HG03159 (cell line): ENCODE data around the gene MYOZ3.
A peak's percentile ranks its signal among the peaks of the same experiment; 100 is the strongest.

Experiments
- ATAC-seq: cut with Tn5 transposase; IDR thresholded peaks from one replicate; pipeline ENCODE4 v1.9.1; 2021; ENCODE audit warnings: mild to moderate bottlenecking, moderate library complexity; ENCODE audit not compliant: unreplicated experiment

Gene MYOZ3

GRCh38 chr5:150700246-150700593, 39.2 kb downstream of the MYOZ3 start:
- peak; percentile 20 for ATAC-seq

DNA sequence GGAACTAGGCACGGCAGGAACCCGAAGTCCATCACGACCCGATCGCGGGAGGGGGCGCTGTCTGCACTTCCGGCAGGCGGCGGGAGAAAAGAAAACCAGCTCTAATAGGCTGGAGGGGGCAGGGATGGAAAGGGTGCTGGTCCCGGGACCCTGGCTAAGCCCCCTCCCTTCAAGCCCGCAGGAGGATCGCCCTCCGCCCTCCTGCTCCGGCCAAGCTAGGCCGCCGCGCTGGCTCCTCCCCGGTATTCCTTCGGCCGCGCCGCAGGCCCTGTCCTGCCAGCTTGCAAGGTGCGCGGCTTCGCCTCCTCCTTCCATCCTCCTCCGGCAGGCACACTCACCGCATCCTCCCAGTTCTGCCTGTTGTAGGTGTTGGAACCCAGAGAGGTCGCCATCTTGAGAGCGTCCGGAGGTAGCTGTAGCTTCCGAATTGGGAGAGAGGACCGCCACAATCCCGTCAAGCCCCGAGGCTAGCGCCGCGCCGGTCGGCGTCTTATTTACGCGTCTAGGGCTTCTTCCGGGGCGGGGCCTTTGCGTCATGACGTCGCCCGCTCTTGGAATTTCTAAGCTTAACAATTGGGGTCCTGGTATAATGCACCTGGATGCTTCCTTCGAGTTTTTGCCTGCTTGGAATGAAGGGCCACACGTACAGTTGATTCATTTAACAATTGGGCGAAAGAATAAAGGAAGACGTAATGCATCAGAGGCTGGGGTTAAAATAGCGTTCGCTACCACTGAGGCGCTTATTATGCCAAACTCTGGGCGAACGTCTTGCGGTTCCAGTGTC, 39.7 kb downstream of the MYOZ3 start, which contains the start of gene RBM22:
RBM22 (minus strand) TSS at position 469 of the 784 bp plus-strand sequence; CDS start at position 392, 77 bp downstream.
- ATAC-seq: peak; percentile 96

- no peak for ATAC-seq
These were observed 42.7 kb downstream of the MYOZ3 start for GRCh38 chr5:150703762-150704161.

DNA sequence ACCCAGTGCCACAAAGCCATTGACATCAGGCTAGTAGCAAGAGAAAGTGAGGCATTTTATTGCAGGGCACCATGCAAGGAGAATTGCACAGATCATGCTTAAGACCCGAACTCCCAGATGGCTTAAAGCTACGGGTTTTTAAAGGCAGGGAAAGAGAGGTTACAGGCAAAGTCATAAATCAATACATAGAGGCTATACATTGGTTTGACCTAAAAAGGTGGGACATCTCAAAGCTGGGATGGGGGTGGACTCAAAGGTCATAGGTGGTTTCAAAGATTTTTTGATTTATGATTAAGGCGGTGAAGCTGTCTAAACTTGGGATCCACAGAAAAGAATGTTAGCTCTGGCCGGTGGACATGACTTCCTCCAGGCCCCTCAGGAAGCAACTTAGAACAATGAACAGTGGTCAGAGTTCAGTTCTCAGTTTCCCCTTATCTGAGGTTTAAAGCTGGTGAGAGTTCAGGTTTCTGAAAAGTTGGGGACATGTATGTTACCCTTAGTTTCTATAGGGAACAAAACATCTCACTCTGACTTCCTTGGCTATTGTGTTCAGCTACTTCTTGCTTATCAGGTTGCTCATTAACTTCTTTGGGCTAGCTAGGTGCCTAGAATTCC, 45.8 kb downstream of the MYOZ3 start:
- no peak for ATAC-seq

- ATAC-seq: no peak
These were observed 49.1 kb downstream of the MYOZ3 start for GRCh38 chr5:150710165-150710564.

- no peak for ATAC-seq
These were observed 62.8 kb downstream of the MYOZ3 start for GRCh38 chr5:150723845-150724244.
